Hepatocyte (in vitro differentiated cells): ENCODE results near the gene PALD1. TPM values are rescaled to one million over a fixed set of nuclear protein-coding genes. Genes with fewer than 3 reads are reported as not detected.

Experiments used
- DNase-seq: peaks from one replicate; pipeline ENCODE4 v3.0.0-alpha.2; 2016; ENCODE audit warnings: low spot score
- H2AFZ ChIP-seq: fragments of 200-600 bp; sonication (generic); 2 replicates; pipeline ENCODE4 v1.6.0; 2016; ENCODE audit warnings: antibody characterized with exemption, mild to moderate bottlenecking
- H3K27ac ChIP-seq: fragments of 200-600 bp; sonication (generic); 2 replicates; pipeline ENCODE4 v1.5.1; 2016; ENCODE audit warnings: mild to moderate bottlenecking
- H3K27me3 ChIP-seq: fragments of 200-600 bp; sonication (generic); 2 replicates; pipeline ENCODE4 v1.6.1; 2016
- H3K36me3 ChIP-seq: fragments of 200-600 bp; sonication (generic); replicated peaks from 2 replicates; pipeline ENCODE4 v1.5.1; 2016; ENCODE audit warnings: low read depth; ENCODE audit not compliant: insufficient read depth
- H3K4me1 ChIP-seq: fragments of 200-600 bp; sonication (generic); 2 replicates; pipeline ENCODE4 v1.5.1; 2016; ENCODE audit warnings: mild to moderate bottlenecking, moderate library complexity; ENCODE audit not compliant: insufficient read depth
- H3K4me2 ChIP-seq: fragments of 200-600 bp; sonication (generic); 2 replicates; pipeline ENCODE4 v1.6.0; 2016
- H3K4me3 ChIP-seq: fragments of 200-600 bp; sonication (generic); 2 replicates; pipeline ENCODE4 v1.5.1; 2016; ENCODE audit warnings: mild to moderate bottlenecking
- H3K79me2 ChIP-seq: fragments of 200-600 bp; sonication (generic); 2 replicates; pipeline ENCODE4 v1.6.0; 2017; ENCODE audit warnings: mild to moderate bottlenecking
- H3K9me2 ChIP-seq: fragments of 200-600 bp; sonication (generic); replicated peaks from 2 replicates; pipeline ENCODE4 v1.6.0; 2017; ENCODE audit warnings: mild to moderate bottlenecking; ENCODE audit not compliant: insufficient read depth
- H3K9me3 ChIP-seq: fragments of 200-600 bp; sonication (generic); 2 replicates; pipeline ENCODE4 v1.5.1; 2016; ENCODE audit warnings: low read depth, mild to moderate bottlenecking
- H4K20me1 ChIP-seq: fragments of 200-600 bp; sonication (generic); 2 replicates; pipeline ENCODE4 v1.6.0; 2016; ENCODE audit warnings: mild to moderate bottlenecking; ENCODE audit not compliant: insufficient read depth, poor library complexity, severe bottlenecking
- EZH2 ChIP-seq: fragments of 200-600 bp; sonication (generic); IDR thresholded peaks from 2 replicates; pipeline ENCODE4 v1.6.1; 2016; ENCODE audit warnings: antibody characterized with exemption, mild to moderate bottlenecking, borderline replicate concordance
- EZH2phosphoT487 ChIP-seq: fragments of 200-600 bp; sonication (generic); IDR thresholded peaks from one replicate; pipeline ENCODE4 v1.6.1; 2018; ENCODE audit warnings: antibody characterized with exemption, mild to moderate bottlenecking, low read depth, moderate library complexity; ENCODE audit not compliant: unreplicated experiment, severe bottlenecking
- WGBS: methylation state at CpG from one replicate; pipeline ENCODE4 v1.1.6; 2016; ENCODE audit warnings: low lambda C conversion rate; ENCODE audit errors: missing lambda C conversion rate; 5-methylcytosine and 5-hydroxymethylcytosine counted together
- polyA plus RNA-seq: library from polyadenylated mRNA; unstranded; fragments of >200 nt; fragmentation: Nextera tagmentation; extraction: Ambion mirVana; gene quantifications from 2 replicates; pipeline ENCODE4 v1.2.1, GENCODE V29; 2016
- total RNA-seq: library from RNA; depleted of rRNA; stranded (reverse); fragments of >200 nt; gene quantifications from 2 replicates; pipeline ENCODE4 v1.2.3, GENCODE V29; 2014
- TF ChIP-seq, protein P1 (sequence below): fragments of 200-600 bp; sonication (generic); IDR thresholded peaks from 2 replicates; pipeline ENCODE4 v1.5.1; 2016; ENCODE audit warnings: antibody characterized with exemption, mild to moderate bottlenecking; ENCODE audit not compliant: poor library complexity

Gene PALD1
- total and polyA plus RNA-seq, 2 experiments from 2014 or later, result 1.3 to 2.2 TPM

- H3K27ac ChIP-seq, result no peak overlapping the region
- WGBS, result 69% methylated on average over 6 of the region's 6 CpGs
- H3K9me3 ChIP-seq, result no peaks in the 10 kb centered on the region
- H4K20me1 ChIP-seq, result no peaks in the 10 kb centered on the region
- H3K36me3 ChIP-seq, result no peaks in the 10 kb centered on the region
- H3K4me3 ChIP-seq, result no peak overlapping the region
- no peak overlapping the region for H3K4me2 ChIP-seq
- no peaks in the 10 kb centered on the region for H3K9me2 ChIP-seq
- H3K79me2 ChIP-seq, result no peaks in the 10 kb centered on the region
- no peak for TF ChIP-seq EZH2phosphoT487
- TF ChIP-seq, protein P1, sequence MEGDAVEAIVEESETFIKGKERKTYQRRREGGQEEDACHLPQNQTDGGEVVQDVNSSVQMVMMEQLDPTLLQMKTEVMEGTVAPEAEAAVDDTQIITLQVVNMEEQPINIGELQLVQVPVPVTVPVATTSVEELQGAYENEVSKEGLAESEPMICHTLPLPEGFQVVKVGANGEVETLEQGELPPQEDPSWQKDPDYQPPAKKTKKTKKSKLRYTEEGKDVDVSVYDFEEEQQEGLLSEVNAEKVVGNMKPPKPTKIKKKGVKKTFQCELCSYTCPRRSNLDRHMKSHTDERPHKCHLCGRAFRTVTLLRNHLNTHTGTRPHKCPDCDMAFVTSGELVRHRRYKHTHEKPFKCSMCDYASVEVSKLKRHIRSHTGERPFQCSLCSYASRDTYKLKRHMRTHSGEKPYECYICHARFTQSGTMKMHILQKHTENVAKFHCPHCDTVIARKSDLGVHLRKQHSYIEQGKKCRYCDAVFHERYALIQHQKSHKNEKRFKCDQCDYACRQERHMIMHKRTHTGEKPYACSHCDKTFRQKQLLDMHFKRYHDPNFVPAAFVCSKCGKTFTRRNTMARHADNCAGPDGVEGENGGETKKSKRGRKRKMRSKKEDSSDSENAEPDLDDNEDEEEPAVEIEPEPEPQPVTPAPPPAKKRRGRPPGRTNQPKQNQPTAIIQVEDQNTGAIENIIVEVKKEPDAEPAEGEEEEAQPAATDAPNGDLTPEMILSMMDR, result no peak
- TF ChIP-seq EZH2, result no peak
- no peaks in the 10 kb centered on the region for H3K27me3 ChIP-seq
- DNase-seq, result no peak
- H3K4me1 ChIP-seq, result no peaks in the 10 kb centered on the region
- H2AFZ ChIP-seq, result no peak overlapping the region
These were observed 44.5 kb downstream of the PALD1 start for GRCh38 chr10:70523057-70523456.

DNA sequence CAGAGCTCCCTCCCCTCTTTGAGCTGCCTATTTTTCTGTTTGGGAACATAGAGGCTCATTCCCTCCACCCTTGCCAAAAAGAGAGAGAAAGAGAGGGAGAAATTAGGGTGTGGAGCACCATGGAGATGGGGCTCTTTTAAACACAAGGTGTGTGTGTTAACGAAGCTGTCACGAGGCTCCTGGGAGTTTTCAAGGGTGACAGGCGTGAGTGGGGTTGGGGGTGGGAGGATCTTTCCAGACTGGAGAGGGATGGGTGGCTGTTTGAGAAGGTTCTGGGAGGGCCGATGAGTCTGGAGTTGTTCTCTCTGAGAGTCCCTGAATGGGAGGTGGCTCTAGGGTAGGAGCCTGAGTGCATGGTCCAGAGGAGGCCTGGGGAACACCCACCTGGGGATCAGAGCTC, 45.0 kb downstream of the PALD1 start:
- WGBS, result 80% methylated on average over 4 of the region's 4 CpGs
- Histone ChIP-seq H3K27ac (no peak overlapping the region), H3K9me3 (no peaks in the 10 kb centered on the region)

GRCh38 chr10:70528314-70528713, 49.7 kb downstream of the PALD1 start:
- TF ChIP-seq EZH2phosphoT487 (no peak), EZH2 (no peak)
- TF ChIP-seq, protein P1, result no peak
- Histone ChIP-seq H3K4me3 (no peak overlapping the region), H4K20me1 (no peaks in the 10 kb centered on the region), H3K9me2 (no peaks in the 10 kb centered on the region), H3K27ac (no peak overlapping the region), H2AFZ (no peak overlapping the region), H3K9me3 (no peaks in the 10 kb centered on the region), H3K79me2 (no peaks in the 10 kb centered on the region), H3K4me1 (no peaks in the 10 kb centered on the region), H3K36me3 (no peaks in the 10 kb centered on the region), H3K4me2 (no peak overlapping the region), H3K27me3 (no peaks in the 10 kb centered on the region)
- 90% methylated on average over 4 of the region's 4 CpGs for WGBS
- DNase-seq, result no peak

More for the DNA sequence above, 45.0 kb downstream of the PALD1 start:
- no peaks in the 10 kb centered on the region for H3K9me2 ChIP-seq
- TF ChIP-seq EZH2 (no peak), EZH2phosphoT487 (no peak)
- TF ChIP-seq, protein P1, result no peak
- no peaks in the 10 kb centered on the region for H4K20me1 ChIP-seq
- H3K4me2 ChIP-seq, result no peak overlapping the region
- H3K79me2 ChIP-seq, result no peaks in the 10 kb centered on the region
- H3K36me3 ChIP-seq, result no peaks in the 10 kb centered on the region
- no peak for DNase-seq
- no peaks in the 10 kb centered on the region for H3K27me3 ChIP-seq
- no peaks in the 10 kb centered on the region for H3K4me1 ChIP-seq
- no peak overlapping the region for H3K4me3 ChIP-seq
- no peak overlapping the region for H2AFZ ChIP-seq
